HG02571 (cell line): Measurements from ENCODE around the gene FCHO1.

Experiments used
- ATAC-seq: cut with Tn5 transposase; IDR thresholded peaks from one replicate; pipeline ENCODE4 v1.9.1; 2021; ENCODE audit warnings: mild to moderate bottlenecking, moderate library complexity; ENCODE audit not compliant: unreplicated experiment

FCHO1 gene

DNA sequence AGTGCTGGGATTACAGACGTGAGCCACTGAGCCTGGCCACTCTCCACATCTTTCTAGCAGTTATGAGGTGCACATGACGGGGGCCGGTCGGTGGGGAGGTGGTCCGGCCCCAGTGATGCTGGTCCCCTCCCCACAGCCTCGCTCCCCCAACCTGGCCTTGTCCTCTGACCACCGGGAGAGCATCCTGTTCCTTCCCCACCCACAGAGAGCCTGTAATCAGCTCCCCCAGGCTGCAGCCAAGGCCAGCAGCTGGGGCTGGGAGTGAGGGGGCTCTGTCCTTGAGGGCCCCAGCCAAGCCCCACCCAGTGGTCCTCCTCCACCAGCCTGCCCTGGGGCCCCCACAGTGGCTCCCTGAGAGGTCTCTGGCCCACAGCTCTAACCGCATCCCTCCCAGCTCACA is 73.1 kb downstream of the FCHO1 start:
- ATAC-seq: no peak

GRCh38 chr19:17826508-17827056 is 75.3 kb downstream of the FCHO1 start:
- no peak for ATAC-seq

- ATAC-seq: no peak
Observed at GRCh38 chr19:17829855-17830566, 78.7 kb downstream of the FCHO1 start.

DNA sequence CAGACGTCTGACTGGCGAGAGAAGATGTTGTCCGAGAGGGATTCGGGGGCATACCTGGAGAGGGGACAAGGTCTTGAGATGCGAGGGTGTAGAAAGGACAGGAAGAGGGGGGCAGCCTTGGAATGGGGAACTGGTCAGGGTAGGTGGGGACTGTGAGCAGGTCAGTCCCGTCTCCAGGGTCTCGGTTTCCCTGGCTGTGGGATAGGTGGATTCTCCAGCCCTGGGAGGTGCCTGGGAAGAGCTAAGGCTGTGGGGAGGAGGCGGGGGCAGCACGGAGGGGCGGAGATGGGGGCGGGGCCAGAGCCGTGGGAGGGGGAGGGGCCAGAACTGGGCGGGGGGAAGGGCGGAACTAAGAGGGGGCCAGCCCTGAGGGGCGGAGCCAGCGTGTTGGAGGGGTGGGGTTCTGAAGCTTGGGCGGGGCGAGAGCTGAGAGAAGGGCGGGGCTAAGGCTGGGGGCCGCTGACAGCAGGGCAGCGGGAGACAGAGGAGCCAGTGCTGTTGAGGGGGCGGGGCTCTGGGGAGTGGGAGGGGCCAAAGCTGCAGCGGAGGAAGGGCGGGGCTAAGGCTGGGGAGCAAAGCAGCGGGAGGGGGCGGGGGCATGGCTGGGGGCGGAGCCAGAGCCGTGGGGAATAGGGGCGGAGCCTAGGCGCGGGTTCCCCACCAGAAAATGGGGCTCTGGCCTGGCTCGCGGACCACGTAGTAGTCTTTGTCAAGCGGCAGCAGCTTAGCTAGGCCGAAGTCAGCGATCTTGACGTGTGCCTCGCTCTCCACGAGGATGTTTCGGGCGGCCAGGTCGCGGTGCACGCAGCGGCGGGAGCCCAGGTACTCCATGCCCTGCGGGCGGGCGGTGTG is 79.5 kb downstream of the FCHO1 start:
- no peak for ATAC-seq

DNA sequence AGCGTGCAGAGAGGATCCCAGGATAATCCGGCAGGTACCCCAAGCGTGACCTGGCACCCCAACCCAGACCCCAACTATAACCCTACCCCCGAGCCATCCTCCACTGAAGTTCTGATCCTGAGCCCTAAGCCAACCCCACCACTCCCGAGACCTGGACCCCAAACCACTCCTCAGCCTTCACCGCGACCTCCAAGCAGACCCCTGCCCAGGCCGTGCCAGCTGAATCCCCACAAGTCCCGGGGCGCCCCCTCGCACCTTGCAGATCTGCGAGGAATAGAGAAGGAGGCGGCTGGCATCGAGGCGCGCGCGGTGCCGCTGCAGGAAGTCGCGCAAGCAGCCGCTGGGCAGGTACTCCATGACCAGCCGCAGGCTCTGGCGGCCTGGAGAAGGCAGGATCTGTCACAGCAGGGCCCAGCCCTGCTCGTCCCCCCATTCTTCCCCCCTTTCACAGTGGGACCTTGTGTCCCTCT is 80.2 kb downstream of the FCHO1 start:
- ATAC-seq: no peak

DNA sequence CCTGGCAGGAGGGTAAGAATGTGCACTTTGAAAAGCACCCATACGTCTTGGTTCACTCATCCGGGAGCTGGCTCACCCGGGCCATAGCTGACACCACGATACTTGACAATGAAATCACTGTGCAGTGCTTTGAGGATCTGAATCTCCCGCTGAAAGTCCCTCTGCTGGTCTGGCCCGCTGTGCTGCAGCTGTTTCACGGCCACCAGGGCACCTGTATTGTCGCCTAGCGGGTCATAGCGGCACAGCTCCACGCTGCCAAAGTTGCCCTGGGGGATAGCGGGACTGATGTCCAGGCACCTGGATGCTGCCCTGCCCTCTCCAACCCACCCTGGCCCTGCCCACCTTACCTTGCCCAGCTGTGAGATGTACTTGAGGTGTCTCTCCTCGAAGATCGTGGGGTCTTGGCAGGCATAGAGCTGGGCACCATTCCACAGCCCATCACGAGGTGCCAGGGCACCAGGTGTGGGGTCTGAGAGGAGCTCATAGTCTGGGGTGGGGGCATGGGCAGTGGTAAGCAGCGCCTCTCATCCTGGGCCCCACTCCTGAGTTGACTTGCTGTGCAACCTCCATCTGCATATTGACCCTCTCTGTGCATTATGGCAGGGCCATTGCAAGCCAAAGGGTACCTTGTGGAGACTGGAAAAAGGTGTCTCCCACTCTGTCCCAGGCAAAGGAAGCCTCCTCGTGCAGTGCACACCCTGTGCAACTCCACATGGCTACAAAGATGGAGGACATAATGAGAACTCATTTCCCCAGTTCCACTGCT is 81.3 kb downstream of the FCHO1 start:
- no peak for ATAC-seq

DNA sequence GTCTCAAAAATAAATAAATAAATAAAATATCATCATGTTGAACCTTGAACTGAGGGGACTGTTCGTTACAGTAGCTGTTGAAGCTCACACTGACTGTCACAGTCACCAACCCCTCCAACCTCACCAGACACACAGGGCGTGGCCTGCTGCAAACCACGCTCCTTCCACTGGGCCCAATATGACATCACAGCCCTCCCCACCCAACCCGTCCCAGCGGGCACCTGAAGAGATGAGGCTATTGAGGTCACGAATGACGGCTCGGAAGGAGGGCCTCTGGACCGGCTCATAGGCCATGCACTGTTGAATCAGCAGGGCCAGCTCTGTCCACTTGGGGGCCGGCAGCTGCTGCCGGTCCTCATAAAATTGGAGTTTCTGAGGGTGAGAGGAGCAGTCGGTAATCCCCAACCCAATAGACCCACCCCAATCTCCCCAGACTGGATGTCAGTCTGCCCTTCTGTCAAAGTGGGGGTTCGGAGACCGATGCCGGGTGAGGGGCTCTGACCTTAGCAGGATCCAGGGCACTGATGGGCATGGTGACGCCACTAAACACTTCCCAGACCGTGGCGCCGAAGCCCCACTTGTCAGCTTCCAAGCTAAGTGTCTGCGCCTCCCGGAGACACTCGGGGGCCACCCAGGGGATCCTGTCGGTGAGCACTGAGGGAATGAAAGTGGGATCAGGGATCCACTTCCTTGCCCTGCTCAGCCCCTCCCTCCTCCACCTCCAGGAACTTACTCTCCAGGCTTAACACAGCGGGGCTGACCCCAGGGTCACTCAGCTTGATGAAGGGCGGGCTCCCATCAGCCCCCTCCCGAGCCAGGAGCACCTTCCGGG is 83.3 kb downstream of the FCHO1 start:
- no peak for ATAC-seq

DNA sequence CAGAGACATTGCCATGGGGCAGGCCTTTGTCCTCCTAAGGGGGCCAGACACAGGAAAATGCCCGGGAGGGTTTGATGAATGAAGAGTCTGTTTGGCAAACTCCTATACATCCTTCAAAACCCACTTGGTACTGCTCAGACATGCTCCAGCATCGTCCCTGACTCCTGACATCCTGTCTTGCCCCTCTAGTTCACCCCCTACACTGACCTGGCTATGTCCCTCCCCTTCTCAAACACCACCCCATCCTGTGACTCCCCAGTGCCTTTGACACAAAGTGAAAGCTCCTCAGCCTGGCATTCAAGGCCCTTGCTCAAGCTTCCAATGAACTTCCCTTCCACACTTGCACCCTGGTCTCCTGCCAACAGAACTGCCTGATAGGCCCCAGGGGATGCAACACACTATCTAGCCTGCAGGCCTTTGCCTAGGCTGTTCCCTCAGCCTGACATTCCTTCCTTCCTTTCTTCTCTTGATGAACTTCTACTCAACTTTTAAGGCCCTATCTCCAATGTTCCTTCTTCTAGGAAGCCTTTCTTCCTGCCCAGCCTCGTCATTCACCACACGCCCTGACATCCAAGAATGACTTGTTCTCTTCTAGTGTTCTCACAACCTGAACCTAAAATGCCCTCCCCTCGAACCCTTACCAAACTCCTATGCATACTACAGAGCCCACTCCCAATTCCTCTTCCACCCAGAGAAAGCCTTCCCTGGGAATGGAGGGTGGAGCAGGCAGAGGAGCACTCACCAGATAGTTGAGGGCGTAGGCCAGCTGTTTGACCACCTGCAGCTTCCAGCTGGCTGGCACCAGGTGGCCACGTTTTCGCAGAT is 84.1 kb downstream of the FCHO1 start:
- ATAC-seq: no peak

DNA sequence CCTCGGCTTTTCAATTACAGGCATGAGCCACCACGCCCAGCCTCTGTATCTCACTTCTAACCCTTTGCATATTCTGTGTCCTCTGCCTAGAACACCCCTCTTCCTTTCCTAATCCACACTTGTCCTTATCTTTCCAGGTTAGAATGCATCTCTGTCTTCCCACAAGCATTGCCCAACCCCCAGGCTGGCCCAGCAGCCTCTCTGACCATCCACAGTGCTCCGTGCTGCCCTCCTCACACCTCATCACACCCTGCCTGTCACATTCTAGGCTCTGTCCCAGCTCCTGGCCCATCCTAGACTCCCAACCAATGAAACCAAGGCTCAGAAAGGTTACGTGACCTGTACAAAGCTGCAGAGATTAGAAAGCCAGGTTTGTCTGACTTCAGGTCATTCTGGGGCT is 85.3 kb downstream of the FCHO1 start:
- ATAC-seq: no peak

DNA sequence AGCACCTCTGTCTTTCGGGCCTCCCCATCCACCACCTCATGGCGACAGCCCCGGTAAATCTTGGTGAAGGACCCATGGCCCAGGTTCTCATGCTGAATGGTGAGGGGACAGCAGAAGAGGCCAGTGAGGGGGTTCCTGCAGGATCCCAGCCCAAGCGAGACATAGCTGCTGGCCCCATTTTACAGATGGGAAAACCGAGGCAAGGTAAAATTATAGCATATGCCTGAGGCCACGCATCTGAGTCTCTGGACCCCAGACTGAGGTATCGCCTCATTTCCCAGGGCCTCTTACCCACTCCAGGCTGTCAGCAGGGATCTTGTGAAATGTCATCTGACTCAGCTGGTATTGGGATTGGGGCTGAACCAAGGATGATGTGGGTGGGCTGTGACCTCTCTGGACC is 86.7 kb downstream of the FCHO1 start:
- no peak for ATAC-seq
